Measurements from ENCODE around the gene CHRNA5.

- TF ChIP-seq CTCF (IDR thresholded peaks at IDR 0.05) (no peak), POLR2AphosphoS5 (IDR thresholded peaks at IDR 0.05) (no peak)
Observed at GRCh38 chr15:78640527-78641101, 75.3 kb downstream of the CHRNA5 start.
